Cardiac muscle cell (in vitro differentiated cells and primary cell): ENCODE data around the gene TMEM222. TPM values are rescaled to one million over a fixed set of nuclear protein-coding genes. Genes with fewer than 3 reads are reported as not detected.

ENCODE experiments used
- DNase-seq, 2 donors: peaks; one replicate each; pipeline versions ENCODE4 v3.0.0 to v3.0.0-alpha.2; 2010 to 2017; ENCODE audit warnings: low read depth in 1 of 2, low spot score in 1 of 2
- H3K27ac ChIP-seq: fragments of 200-600 bp; sonication (generic); 2 replicates; pipeline ENCODE4 v1.5.1; 2016
- H3K27me3 ChIP-seq: fragments of 200-600 bp; sonication (generic); 2 replicates; pipeline ENCODE4 v1.6.0; 2016; ENCODE audit warnings: control low read depth
- H3K36me3 ChIP-seq: fragments of 200-600 bp; sonication (generic); 2 replicates; pipeline ENCODE4 v1.5.1; 2016; ENCODE audit warnings: control low read depth
- H3K4me1 ChIP-seq: fragments of 200-600 bp; sonication (generic); 2 replicates; pipeline ENCODE4 v1.8.1; 2017; ENCODE audit warnings: low read depth, mild to moderate bottlenecking, mixed run types
- H3K4me3 ChIP-seq: fragments of 200-600 bp; sonication (generic); 2 replicates; pipeline ENCODE4 v1.5.1; 2016; ENCODE audit warnings: mild to moderate bottlenecking
- H3K9me3 ChIP-seq: fragments of 200-600 bp; sonication (generic); 2 replicates; pipeline ENCODE4 v1.5.1; 2017; ENCODE audit warnings: low read depth, mild to moderate bottlenecking, control low read depth
- polyA plus RNA-seq: library from polyadenylated mRNA; unstranded; fragments of >200 nt; fragmentation: Nextera tagmentation; extraction: Ambion mirVana; gene quantifications from 2 replicates; pipeline ENCODE4 v1.2.1, GENCODE V29; 2016
- total RNA-seq: library from RNA; depleted of rRNA; stranded (reverse); fragments of >200 nt; gene quantifications from 2 replicates; pipeline ENCODE4 v1.2.3, GENCODE V29; 2016
- TF ChIP-seq, protein P1 (sequence below): IDR thresholded peaks from 2 replicates; pipeline ENCODE4 v1.5.1; 2012; ENCODE audit warnings: low read depth, mild to moderate bottlenecking, low read length

The TMEM222 gene
- total and polyA plus RNA-seq, 2 experiments from 2014 or later: 39.6 to 55.2 TPM

DNA sequence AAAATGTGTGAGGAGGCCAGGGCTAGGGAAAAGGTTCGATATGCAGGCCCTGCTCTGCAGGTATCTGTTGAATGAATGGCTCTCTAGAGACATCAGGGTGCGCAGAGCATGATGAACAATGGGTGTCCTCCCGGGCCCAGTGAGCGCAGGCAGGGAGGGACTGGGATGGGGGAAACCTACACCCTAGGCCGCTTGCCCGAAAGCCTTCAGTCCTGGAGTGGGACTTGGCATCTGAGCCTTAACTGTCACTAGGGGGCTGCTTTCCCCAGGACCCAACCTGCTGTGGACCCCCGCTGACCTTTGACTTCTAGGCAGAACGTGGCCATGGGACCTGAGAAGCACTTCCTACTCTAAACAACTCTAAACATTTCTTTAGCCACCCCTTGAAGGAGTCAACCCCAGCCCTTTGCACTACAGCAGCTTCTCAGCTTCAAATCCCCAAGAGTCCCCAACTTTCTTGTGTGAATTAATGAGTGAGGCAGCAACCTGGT lies 45.2 kb downstream of the TMEM222 start:
- TF ChIP-seq, protein P1, sequence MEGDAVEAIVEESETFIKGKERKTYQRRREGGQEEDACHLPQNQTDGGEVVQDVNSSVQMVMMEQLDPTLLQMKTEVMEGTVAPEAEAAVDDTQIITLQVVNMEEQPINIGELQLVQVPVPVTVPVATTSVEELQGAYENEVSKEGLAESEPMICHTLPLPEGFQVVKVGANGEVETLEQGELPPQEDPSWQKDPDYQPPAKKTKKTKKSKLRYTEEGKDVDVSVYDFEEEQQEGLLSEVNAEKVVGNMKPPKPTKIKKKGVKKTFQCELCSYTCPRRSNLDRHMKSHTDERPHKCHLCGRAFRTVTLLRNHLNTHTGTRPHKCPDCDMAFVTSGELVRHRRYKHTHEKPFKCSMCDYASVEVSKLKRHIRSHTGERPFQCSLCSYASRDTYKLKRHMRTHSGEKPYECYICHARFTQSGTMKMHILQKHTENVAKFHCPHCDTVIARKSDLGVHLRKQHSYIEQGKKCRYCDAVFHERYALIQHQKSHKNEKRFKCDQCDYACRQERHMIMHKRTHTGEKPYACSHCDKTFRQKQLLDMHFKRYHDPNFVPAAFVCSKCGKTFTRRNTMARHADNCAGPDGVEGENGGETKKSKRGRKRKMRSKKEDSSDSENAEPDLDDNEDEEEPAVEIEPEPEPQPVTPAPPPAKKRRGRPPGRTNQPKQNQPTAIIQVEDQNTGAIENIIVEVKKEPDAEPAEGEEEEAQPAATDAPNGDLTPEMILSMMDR: no peak
- Histone ChIP-seq H3K4me1 (peaks cover 3% of the 10 kb centered on the region), H3K4me3 (peak overlapping the region; percentile 52), H3K9me3 (no peaks in the 10 kb centered on the region), H3K27ac (peak overlapping the region; percentile 80), H3K27me3 (no peaks in the 10 kb centered on the region), H3K36me3 (no peaks in the 10 kb centered on the region)
- DNase-seq: no peak

DNA sequence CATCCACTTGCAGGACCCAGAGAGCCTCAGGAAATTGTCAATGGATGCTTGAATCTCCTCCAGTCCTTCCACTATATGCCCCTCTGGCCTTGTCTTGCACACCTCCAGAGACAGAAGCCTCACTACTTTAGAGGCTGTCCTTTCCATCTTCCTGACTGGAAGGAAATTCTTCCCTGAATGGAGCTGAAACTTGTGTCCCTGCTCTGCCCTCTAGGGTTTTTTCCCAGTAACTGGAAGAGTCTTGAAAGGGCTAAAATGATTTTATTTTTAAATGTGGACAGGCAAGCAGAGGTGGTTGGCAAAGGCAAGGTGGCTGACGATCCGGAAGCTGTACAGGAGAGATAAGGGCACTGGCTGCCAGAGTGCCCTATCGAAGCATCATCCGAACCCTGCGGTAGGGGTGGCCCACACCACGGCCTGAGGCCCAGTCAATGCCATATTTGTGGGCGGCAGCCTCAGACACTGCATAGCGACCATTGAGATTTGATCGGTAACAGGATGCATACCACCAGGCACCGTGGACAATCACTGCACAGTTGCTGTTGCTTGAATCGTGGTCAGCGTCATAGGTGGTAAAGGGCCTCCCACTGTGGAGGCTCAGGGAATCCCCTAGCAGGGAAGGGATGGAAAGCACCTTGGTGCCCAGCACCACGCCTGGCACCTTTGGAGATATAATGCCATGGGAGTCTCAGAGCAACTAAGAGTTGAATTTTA lies 47.1 kb downstream of the TMEM222 start:
- Histone ChIP-seq H3K9me3 (no peaks in the 10 kb centered on the region), H3K27ac (no peak overlapping the region), H3K4me1 (peaks cover 3% of the 10 kb centered on the region), H3K36me3 (no peaks in the 10 kb centered on the region), H3K4me3 (no peak overlapping the region), H3K27me3 (no peaks in the 10 kb centered on the region)
- TF ChIP-seq, protein P1: peak; percentile 26
- peak in 1 of 2 donors; percentile 34 for DNase-seq

DNA sequence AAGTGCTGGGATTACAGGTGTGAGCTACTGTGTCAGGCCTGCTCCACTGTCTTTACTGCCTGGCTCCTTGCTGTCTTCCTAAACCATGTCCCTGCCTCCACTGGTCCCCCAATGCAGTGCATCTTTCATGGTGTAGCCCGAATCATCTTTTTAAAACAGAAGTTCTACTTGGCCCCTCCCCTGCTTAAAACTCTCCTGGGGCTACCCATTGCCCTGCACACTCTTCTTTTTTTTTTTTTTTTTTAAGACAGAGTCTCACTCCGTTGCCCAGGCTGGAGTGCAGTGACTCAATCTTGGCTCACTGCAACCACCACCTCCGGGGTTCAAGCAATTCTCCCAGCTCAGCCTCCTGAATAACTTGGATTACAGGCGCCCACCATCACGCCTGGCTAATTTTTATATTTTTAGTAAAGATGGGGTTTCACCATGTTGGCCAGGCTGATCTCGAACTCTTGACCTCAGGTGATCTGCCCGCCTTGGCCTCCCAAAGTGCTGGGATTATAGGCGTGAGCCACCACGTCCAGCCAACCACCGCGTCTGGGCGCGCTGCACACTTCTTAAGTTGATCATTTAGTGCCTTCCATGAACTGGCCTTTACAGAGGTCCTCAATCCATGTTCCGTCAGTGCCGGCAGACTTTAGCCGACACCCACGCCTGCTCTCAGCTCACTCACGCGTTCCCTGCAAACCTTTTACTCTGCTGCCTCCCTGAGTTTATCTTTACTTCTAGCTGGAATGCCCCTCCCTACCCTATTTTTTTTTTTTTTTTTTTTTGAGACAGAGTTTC lies 50.3 kb downstream of the TMEM222 start:
- Histone ChIP-seq H3K9me3 (no peaks in the 10 kb centered on the region), H3K36me3 (no peaks in the 10 kb centered on the region), H3K4me3 (no peak overlapping the region), H3K4me1 (peaks cover under 1% of the 10 kb centered on the region), H3K27ac (no peak overlapping the region), H3K27me3 (no peaks in the 10 kb centered on the region)
- TF ChIP-seq, protein P1: no peak
- no peak for DNase-seq

DNA sequence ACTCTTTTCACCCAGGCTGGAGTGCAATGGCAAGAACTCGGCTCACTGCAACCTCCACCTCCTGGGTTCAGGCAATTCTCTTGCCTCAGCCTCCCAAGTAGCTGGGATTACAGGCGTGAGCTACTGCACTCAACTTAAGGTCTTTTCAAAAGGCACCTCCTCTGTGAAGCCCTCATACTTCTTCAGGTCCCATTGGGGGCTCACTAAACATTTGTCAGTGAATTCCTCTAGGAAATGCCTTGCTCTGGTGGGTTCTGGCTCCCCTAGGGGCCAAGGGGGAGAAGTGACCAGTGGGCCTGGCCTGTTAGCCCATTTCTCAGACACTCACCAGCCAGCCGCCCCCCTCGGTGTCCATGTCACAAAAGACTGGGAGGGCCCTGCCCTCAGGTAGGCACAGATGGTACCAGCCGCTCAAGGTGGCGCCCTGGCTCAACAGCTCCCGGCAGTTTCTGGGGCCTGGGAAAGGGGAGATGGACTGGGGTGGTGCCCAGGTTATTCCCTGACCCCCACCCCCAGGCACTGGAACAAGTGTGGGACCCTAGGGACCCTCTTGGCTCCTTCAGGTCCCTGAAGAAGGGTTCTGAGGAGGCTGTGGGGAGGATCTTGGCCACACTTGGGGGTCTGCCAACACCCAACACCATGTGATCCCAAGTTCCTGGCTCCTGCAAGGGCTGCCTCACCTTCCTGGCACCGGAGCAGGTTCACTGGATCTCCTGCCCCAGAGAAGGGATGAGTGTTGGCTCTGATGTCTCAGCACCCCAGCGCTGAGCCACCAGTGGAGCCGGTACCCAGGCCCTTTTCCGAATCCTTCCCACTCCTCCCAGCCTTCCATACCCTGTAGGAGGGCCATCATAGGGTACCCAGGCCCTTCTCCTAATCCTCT lies 51.1 kb downstream of the TMEM222 start:
- no peaks in the 10 kb centered on the region for H3K27me3 ChIP-seq
- H3K36me3 ChIP-seq: no peaks in the 10 kb centered on the region
- H3K4me1 ChIP-seq: no peaks in the 10 kb centered on the region
- TF ChIP-seq, protein P1: peak; percentile 43
- no peak overlapping the region for H3K4me3 ChIP-seq
- H3K27ac ChIP-seq: no peak overlapping the region
- DNase-seq: peak in 1 of 2 donors; percentile 18
- H3K9me3 ChIP-seq: no peaks in the 10 kb centered on the region

DNA sequence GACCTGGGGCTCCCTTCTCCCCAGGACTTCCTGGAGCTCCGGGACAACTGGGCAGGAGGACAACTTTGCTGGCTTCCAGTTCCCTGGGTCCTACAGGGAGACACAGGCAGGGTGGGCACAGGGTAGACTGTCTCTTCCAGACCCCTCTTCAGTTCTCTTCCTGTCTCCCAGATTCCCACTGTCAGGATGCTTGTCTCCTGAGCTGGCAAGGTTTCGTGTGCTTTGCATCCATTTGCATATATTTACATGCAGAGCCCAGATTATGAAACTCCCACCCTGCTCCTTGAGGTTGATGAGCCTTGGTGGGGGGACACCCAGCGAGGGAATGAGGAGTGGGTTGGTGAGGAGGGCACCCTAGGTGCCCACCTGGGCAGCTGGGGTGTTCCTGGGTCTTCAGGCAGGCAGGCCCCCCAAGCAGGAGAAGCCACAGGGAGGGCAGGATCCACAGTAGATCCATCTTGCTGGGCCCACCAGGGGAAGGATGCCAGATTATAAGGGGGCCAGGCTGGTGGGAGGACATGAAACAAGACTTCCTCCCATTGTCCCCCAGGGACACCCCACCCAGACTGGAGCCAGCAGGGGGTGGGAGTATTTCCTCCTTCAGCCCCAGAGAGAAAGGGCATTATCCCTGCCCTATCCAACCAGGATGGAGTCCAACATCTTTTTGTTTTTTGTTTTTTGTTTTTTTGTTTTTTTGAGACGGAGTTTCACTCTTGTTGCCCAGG lies 52.6 kb downstream of the TMEM222 start, which contains the start of gene FCN3:
TSS of gene FCN3 (minus strand) at position 463 of the 725 bp plus-strand sequence. CDS start at position 457, 6 bp downstream.
- H3K4me3 ChIP-seq: no peak within 1 kb of the TSS
- TF ChIP-seq, protein P1: no peak
- no peaks in the 10 kb centered on the region for H3K27me3 ChIP-seq
- no peak for DNase-seq
- no peak within 1 kb of the TSS for H3K27ac ChIP-seq
- no peaks in the 10 kb centered on the region for H3K4me1 ChIP-seq
- no peaks in the 10 kb centered on the region for H3K36me3 ChIP-seq
- no peaks in the 10 kb centered on the region for H3K9me3 ChIP-seq
